Upper lobe of left lung (tissue), 6 donors: ENCODE results near the gene SMYD3. TPM values are rescaled to one million over a fixed set of nuclear protein-coding genes. Genes with fewer than 3 reads are reported as not detected.

Experiments
- small RNA-seq, 4 donors: library from RNA; depleted of rRNA; stranded (forward); fragments of <200 nt; gene quantifications; one replicate each; pipeline ENCODE3, GENCODE V24; 2016
- total RNA-seq, 6 donors: library from RNA; depleted of rRNA in 4 of 6; stranded (reverse); fragments of >200 nt in 4 of 6; gene quantifications; one replicate each; pipeline versions ENCODE4 v1.1.0 to v1.2.1, GENCODE V29; 2016 to 2021
- donor health status: DM: no; HTN: no; CAD: no; lungs with moderate emphysema.
- donor health status: DM: no; HTN: yes; CAD: no; lungs with severe emphysema.

Gene SMYD3
- total RNA-seq, 6 donors from 2014 or later, result 22.7 to 109 (median 34.0) TPM

Small RNA genes lying within 50 kb of the gene (small RNA-seq; reads per million reads assigned to genes)
- gene AL356583.2 (0 reads per million in 4 donors), gene RF00019 (0 reads per million in 4 donors), gene RNU6-1283P (0 reads per million in 4 donors)

Other genes starting within 250 kb of the SMYD3 start
- 10 to 100 TPM in 3 of 6 donors, 1 to 10 TPM in 3; 2.0 to 12.0 (median 9.7) TPM for gene TFB2M, start 59.0 kb upstream of the SMYD3 start, total RNA-seq
- gene CNST, start 59.2 kb upstream of the SMYD3 start, total RNA-seq, result 10 to 100 TPM; 22.1 to 40.1 (median 29.2) TPM
- 10 to 100 TPM; 16.8 to 30.3 (median 23.1) TPM for gene SCCPDH, start 217.1 kb upstream of the SMYD3 start, total RNA-seq